Suprapubic skin (tissue), 3 donors: ENCODE data around the gene TSSC4.

ENCODE experiments used
- POLR2A ChIP-seq, 2 donors: fragments of 450-650 bp; IDR thresholded peaks; one replicate each; pipeline ENCODE4 v1.6.1; 2017; ENCODE audit warnings: antibody characterized with exemption in 2 of 2, mild to moderate bottlenecking in 2 of 2, moderate library complexity in 2 of 2
- TF ChIP-seq, protein P1 (sequence below), 2 donors: fragments of 200-600 bp in 1 of 2; fragments of 450-650 bp in 1 of 2; sonication (generic) in 1 of 2; IDR thresholded peaks; one replicate each; pipeline ENCODE4 v1.5.1; 2016 to 2019; ENCODE audit warnings: antibody characterized with exemption in 2 of 2, mild to moderate bottlenecking in 1 of 2, moderate library complexity in 1 of 2

- TF ChIP-seq, protein P1, sequence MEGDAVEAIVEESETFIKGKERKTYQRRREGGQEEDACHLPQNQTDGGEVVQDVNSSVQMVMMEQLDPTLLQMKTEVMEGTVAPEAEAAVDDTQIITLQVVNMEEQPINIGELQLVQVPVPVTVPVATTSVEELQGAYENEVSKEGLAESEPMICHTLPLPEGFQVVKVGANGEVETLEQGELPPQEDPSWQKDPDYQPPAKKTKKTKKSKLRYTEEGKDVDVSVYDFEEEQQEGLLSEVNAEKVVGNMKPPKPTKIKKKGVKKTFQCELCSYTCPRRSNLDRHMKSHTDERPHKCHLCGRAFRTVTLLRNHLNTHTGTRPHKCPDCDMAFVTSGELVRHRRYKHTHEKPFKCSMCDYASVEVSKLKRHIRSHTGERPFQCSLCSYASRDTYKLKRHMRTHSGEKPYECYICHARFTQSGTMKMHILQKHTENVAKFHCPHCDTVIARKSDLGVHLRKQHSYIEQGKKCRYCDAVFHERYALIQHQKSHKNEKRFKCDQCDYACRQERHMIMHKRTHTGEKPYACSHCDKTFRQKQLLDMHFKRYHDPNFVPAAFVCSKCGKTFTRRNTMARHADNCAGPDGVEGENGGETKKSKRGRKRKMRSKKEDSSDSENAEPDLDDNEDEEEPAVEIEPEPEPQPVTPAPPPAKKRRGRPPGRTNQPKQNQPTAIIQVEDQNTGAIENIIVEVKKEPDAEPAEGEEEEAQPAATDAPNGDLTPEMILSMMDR (IDR thresholded peaks at IDR 0.05) = no peak
- TF ChIP-seq POLR2A (IDR thresholded peaks at IDR 0.05) = no peak
Measured at GRCh38 chr11:2386591-2386990, 14.0 kb upstream of the TSSC4 start.
